ENCODE data around the gene TCL1B. TPM values are rescaled to one million over a fixed set of nuclear protein-coding genes. Genes with fewer than 3 reads are reported as not detected.

The TCL1B gene
- polyA plus RNA-seq, 2 of the 4 experiments (the other 2 are of a cell fraction) = not detected

GRCh38 chr14:95679148-95679815, 6.9 kb upstream of the TCL1B start:
- ATAC-seq = no peak
- Histone ChIP-seq H3K9me3 (no peaks in the 10 kb centered on the region), H3K4me2 (0 out of 3 replicates have a peak overlapping the region, but pooled peaks have one; percentile 7), H3K4me1 (no peaks in the 10 kb centered on the region), H3K27ac (no peak overlapping the region), H3K4me3 (no peak overlapping the region)
- TF ChIP-seq RNF2 (IDR thresholded peaks at IDR 0.05; ENCODE audit: borderline replicate concordance, low read depth) (no peak), PBX3 (IDR thresholded peaks at IDR 0.05) (no peak), BCL3 (IDR thresholded peaks at IDR 0.05) (no peak), FOSB (CRISPR knock-in tag; IDR thresholded peaks at IDR 0.05) (no peak), HOXB13 (CRISPR knock-in tag; IDR thresholded peaks at IDR 0.05; ENCODE audit: low read depth) (no peak), HEYL (CRISPR knock-in tag; IDR thresholded peaks at IDR 0.05) (no peak), REST (IDR thresholded peaks at IDR 0.05) (no peak), JUNB (IDR thresholded peaks at IDR 0.05) (no peak), HMGXB4 (CRISPR knock-in tag; IDR thresholded peaks at IDR 0.05; ENCODE audit: borderline replicate concordance) (no peak), NFE2L2 (conservative IDR thresholded peaks at IDR 0.05; ENCODE audit: low read length) (no peak), FOSL2 (IDR thresholded peaks at IDR 0.05) (no peak), FOSL2 (CRISPR knock-in tag; IDR thresholded peaks at IDR 0.05) (no peak)
- 22% methylated on average over 4 of the region's 4 CpGs for WGBS (ENCODE audit: missing lambda C conversion rate)
- ChIA-PET POLR2A (no interaction called here), CTCF (interaction anchor here (0.6 kb wide), 1 partner anchor 18 kb away, joined by 3 read pairs; no protein-coding TSS in a partner anchor)
- no peak for DNase-seq (ENCODE audit: low read depth in 1 of 2, low spot score in 1 of 2)
- no peak for FAIRE-seq

- Histone ChIP-seq H3K4me3 (no peak overlapping the region), H3K4me2 (0 out of 3 replicates have a peak overlapping the region, but pooled peaks have one; percentile 7), H3K9me3 (no peaks in the 10 kb centered on the region), H3K27ac (no peak overlapping the region), H3K4me1 (no peaks in the 10 kb centered on the region)
- DNase-seq (ENCODE audit: low read depth in 1 of 2, low spot score in 1 of 2) (peak in 1 of 2 experiments; percentile 29), FAIRE-seq (no peak), ATAC-seq (peak; percentile 65 to 72; a peak in 4 of 6 replicates)
- ChIA-PET POLR2A (no interaction called here), CTCF (interaction anchor here (0.6 to 1.1 kb wide), 2 partner anchors 15 to 19 kb away, joined by 3 to 4 read pairs; no protein-coding TSS in a partner anchor)
- 5% methylated on average over 8 of the region's 8 CpGs for WGBS (ENCODE audit: missing lambda C conversion rate)
- TF ChIP-seq ELK1 (IDR thresholded peaks at IDR 0.05; ENCODE audit: low read depth, low read length) (no peak), HOXA7 (CRISPR knock-in tag; IDR thresholded peaks at IDR 0.05) (no peak), EHMT2 (IDR thresholded peaks at IDR 0.05; ENCODE audit: low read depth) (no peak), REST (IDR thresholded peaks at IDR 0.05) (no peak), MYC (IDR thresholded peaks at IDR 0.05; ENCODE audit: borderline replicate concordance, low read length) (no peak), EP300 (IDR thresholded peaks at IDR 0.05) (no peak), RARB (CRISPR knock-in tag; IDR thresholded peaks at IDR 0.05) (no peak), HMGXB4 (CRISPR knock-in tag; IDR thresholded peaks at IDR 0.05; ENCODE audit: borderline replicate concordance) (no peak)
These were observed 6.1 kb upstream of the TCL1B start for GRCh38 chr14:95679998-95680735.
